ES-I3 (cell line): ENCODE data around the gene EBI3.
A peak's percentile ranks its signal among the peaks of the same experiment; 100 is the strongest.
"Not testable (repeated sequence)": the region's sequence is repeated elsewhere in the genome, so short reads cannot be mapped to it uniquely, and the experiment has no call there.

ENCODE experiments used
- H3K36me3 ChIP-seq: 2 replicates; pipeline ENCODE4 v1.6.1; 2013; ENCODE audit warnings: mild to moderate bottlenecking, low read length, control low read depth, moderate library complexity; ENCODE audit not compliant: insufficient read depth
- H3K4me1 ChIP-seq: 2 replicates; pipeline ENCODE4 v1.6.1; 2013; ENCODE audit warnings: mild to moderate bottlenecking, control low read depth, low read length; ENCODE audit not compliant: insufficient read depth
- H3K9ac ChIP-seq: 2 replicates; pipeline ENCODE4 v1.6.1; 2013; ENCODE audit warnings: low read depth, mild to moderate bottlenecking, low read length, moderate library complexity
- H3K9me3 ChIP-seq: 2 replicates; pipeline ENCODE4 v1.6.1; 2013; ENCODE audit warnings: mild to moderate bottlenecking, low read length, moderate library complexity; ENCODE audit not compliant: control insufficient read depth, insufficient read depth

Gene EBI3

DNA sequence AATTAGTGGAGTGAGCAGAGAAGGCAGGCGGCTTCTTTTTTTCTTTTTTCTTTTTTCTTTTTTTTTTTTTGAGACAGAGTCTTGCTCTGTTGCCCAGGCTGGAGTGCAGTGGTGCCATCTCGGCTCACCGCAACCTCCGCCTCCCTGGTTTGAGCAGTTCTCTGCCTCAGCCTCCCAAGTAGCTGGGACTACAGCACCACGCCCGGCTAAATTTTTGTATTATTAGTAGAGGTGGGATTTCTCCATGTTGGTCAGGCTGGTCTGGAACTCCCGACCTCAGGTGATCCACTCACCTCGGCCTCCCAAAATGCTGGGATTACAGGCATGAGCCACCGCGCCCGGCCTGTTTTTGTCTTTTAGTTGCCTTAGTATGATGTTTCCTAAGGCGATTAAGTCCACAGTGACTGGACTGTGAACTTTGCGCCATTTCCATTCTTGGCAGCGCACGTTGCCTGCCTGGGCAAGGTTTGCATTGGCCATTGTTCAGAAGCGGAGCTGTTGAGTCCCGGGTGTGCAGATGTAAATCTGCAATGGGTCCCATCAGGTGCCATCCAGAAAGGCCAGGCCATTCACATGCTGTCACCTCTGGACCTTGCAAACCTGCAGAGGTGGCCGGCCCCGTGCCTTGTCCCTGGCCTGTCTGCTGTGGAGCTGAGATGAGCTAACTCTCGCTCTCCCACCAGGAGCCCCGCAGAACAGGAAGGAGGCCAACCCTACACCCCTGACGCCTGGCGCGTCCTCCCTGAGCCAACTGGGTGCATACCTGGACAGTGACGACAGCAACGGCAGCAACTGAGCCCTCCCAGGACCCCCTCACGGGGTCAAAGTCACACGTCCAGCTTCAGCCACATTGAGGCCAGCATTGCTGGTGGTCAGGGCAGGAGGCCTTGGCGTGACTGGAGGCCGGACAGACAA is 38.8 kb downstream of the EBI3 start:
- no peaks in the 10 kb centered on the region for H3K4me1 ChIP-seq
- no peaks in the 10 kb centered on the region for H3K9me3 ChIP-seq
- H3K9ac ChIP-seq, result no peak overlapping the region
- H3K36me3 ChIP-seq, result no peaks in the 10 kb centered on the region

DNA sequence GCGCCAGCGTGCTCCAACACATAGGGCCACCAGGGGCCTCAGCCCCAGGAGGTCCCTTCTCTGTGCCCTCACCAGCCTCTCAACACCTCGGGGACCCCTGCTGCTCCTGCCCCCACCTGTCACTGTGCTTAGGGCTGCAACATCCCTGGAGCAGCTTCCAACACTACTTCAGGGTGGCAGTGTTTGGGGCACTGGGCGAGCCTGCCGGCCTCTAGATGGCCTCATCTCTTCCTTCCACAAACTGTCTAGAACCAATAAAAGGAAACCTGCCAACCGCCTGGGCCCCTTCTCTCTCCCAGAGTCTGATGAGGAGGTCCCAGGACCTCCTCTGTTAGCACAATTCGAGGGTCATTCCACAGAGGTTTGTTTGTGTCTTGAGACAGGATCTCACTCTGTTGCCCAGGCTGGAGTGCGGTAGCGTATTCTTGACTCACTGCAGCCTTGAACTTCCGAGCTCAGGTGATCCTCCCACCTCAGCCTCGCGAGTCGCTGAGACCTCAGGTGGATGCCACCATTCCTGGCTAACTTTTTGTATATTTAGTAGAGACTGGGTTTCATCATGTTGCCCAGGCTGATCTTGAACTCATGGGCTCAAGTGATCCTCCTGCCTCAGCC is 39.6 kb downstream of the EBI3 start:
- no peaks in the 10 kb centered on the region for H3K36me3 ChIP-seq
- H3K9me3 ChIP-seq, result no peaks in the 10 kb centered on the region
- H3K9ac ChIP-seq, result no peak overlapping the region
- H3K4me1 ChIP-seq, result no peaks in the 10 kb centered on the region

DNA sequence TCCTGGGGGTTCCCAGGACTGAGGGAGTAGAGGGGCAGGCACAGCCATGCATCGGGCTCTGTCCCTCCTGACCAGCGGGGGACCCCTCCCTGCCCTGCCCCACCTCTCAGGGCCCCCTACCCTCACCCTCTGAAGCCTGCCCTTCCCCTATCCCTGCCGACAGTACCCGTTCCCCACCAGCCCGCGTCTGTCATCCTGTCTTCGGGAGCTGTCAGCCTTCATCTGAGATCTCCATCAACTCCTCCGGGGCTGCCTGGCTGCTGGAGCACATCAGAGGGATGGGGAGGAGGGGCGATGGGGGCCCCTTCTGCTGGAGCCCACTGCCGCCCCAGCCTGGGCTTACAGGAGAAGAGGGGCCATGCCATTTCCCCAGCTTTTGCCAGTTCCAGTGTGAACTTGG is 43.6 kb downstream of the EBI3 start:
- Histone ChIP-seq H3K4me1 (no peaks in the 10 kb centered on the region), H3K9ac (no peak overlapping the region), H3K9me3 (no peaks in the 10 kb centered on the region), H3K36me3 (no peaks in the 10 kb centered on the region)

DNA sequence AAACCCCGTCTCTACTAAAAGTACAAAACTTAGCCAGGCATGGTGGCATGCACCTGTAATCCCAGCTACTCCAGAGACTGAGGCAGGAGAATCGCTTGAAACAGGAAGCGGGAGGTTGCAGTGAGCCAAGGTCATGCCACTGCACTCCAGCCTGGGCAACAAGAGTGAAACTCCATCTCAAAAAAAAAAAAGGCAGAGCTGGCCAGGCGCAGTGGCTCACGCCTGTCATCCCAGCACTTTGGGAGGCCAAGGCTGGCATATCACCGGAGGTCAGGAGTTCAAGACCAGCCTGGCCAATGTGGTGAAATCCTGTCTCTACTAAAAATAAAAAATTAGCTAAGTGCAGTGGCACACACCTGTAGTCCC is 45.0 kb downstream of the EBI3 start:
- H3K36me3 ChIP-seq, H3K4me1 ChIP-seq, H3K9ac ChIP-seq, H3K9me3 ChIP-seq: not testable (repeated sequence)

DNA sequence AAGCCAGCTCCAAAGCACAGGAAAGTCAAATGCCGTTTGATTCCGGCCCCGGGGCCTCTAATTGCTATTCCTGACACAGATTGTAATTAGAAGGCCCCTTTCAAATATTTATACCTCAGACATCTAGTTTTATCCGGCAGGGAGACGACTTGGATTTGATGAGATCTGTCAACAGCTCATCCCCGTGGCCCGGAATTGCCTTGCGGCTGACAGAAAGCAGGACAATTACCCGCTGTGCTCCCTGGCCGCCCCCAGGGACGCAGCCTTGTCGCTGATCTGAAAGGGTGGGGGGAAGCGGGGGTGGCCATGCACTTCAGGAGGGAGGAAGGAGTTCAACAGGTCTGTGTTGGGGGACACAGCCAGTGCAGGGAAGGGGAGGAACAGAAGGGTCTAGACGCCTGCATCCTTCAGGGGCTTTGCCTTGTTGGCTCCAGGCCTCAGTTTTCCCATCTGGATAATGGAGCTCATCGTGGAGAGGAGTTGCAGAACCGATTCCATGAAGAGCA is 47.9 kb downstream of the EBI3 start:
- H3K9me3 ChIP-seq, result no peaks in the 10 kb centered on the region
- H3K4me1 ChIP-seq, result no peaks in the 10 kb centered on the region
- H3K9ac ChIP-seq, result no peak overlapping the region

DNA sequence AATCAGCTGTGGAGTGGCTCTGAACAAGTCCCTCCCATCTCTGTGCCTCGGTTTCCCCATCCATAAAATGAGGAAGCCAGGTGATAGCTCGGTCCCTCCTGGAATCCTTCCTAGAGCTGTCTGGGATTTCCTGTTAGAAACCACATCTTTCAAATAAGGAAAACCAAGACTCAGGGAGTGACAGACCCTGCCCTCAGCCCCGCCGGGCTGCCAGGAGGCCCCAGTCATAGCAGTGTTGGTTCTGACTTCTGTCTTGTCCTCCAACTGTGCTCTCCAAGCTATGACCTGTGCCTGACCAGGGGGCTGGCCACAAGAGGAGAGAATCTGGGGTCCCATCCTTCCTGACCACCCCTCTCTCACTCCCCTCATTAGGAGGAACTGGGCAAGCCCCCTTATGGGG is 48.7 kb downstream of the EBI3 start:
- Histone ChIP-seq H3K9me3 (no peaks in the 10 kb centered on the region), H3K9ac (no peak overlapping the region; the same call in 1 of the 2 replicates), H3K36me3 (no peaks in the 10 kb centered on the region), H3K4me1 (no peaks in the 10 kb centered on the region)

More for the DNA sequence above, 47.9 kb downstream of the EBI3 start:
- H3K36me3 ChIP-seq, result no peaks in the 10 kb centered on the region

DNA sequence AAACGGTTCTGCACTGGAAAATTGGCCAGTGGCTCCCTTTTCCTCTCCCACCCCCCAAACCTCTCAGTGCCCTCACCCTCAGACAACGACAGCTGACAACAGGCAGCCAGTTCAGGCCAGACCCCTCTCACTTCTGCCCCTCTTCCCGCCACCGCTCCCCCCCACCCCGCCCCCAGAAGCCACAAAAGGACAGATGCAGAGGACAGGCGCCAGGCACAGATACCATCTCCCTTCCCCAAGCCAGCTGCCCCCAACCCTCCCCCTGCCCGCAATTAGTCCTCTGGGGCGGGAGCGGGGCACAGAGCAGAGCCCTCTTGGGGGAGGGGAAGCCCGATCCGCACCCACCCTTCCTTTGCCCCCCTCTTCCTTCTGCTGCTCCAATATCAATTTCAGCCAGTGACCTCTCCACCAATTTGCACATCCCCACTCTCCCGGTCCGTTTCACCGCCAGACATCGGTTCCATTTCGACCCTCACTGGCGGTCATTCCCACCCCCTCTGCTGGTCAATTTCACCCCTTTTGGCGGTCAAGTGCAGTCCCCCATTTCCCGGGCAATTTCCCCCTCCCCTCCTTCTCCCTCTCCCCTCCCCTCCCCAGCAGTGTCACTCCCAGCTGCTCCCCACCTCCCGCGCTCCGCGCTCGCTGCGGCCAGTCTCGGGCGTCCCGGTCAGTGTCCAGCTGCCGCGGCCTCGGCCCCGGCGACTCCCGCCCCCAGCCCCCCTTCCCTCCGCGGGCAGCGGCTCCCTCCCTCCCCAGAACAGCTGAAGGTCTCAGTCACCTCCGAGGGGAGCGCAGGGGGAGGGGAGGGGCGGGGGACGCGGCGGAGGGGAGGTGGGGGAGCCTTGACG is 49.3 kb downstream of the EBI3 start, which contains the start of gene SHD:
TSS of gene SHD (plus strand) at position 848 of the 848 bp plus-strand sequence. CDS start 798 bp downstream, outside the sequence.
- Histone ChIP-seq H3K4me1 (no peaks in the 10 kb centered on the region), H3K9ac (peak within 1 kb of the TSS; percentile 67), H3K36me3 (no peaks in the 10 kb centered on the region), H3K9me3 (no peaks in the 10 kb centered on the region)

DNA sequence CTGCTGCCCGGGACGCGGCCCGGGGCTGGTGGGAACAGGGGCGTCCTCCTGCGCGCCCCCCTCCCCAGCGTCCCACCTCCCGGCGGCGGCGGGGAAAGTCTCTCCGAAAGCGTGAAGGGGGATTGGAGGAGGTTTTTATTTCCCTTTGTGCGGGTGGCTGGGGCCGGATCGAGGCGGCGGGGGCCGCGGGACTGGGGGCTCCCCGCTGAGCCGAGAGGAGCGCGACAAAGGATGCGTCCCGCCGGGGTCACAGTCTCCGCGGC is 49.9 kb downstream of the EBI3 start:
- Histone ChIP-seq H3K36me3 (no peaks in the 10 kb centered on the region), H3K9me3 (no peaks in the 10 kb centered on the region), H3K9ac (peak overlapping the region; percentile 56), H3K4me1 (no peaks in the 10 kb centered on the region)

DNA sequence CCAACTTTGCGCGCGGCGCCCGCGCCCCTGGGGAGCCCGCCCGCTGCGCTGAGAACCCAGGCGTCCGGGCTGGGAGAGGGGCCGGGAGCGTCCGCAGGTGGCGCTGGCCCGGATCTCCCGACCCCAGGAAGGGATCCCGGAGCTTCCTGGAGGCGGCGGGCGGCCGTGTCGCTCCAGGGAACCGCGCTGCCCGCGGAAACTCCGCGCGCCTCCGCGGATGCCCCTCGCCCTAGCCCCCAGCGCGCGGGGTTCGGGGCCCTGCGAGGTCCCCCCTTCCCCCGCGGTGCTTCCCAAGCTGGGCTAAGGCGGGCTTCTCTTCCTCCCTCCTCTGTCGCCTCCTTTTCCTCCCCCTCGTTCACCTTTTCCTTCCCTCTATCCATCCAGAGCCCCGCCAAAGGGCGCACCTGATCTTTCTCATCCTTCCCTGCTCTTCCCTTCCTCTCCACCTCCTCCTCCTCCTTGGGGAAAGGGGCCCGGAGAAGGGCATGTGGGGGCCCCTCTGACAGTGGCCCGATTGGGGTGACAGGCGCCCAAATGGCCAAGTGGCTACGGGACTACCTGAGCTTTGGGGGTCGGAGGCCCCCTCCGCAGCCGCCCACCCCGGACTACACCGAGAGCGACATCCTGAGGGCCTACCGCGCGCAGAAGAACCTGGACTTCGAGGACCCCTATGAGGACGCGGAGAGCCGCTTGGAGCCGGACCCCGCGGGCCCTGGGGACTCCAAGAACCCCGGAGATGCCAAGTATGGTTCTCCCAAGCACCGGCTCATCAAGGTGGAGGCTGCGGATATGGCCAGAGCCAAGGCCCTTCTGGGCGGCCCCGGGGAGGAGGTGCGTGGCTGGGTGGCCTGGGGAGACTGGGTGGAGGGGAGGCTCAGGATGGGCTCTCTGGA is 50.5 kb downstream of the EBI3 start:
- peak overlapping the region; percentile 56 for H3K9ac ChIP-seq
- H3K36me3 ChIP-seq, result no peaks in the 10 kb centered on the region
- H3K4me1 ChIP-seq, result 0 out of 2 replicates have a peak, but pooled peaks cover under 1% of the 10 kb centered on the region
- no peaks in the 10 kb centered on the region for H3K9me3 ChIP-seq

DNA sequence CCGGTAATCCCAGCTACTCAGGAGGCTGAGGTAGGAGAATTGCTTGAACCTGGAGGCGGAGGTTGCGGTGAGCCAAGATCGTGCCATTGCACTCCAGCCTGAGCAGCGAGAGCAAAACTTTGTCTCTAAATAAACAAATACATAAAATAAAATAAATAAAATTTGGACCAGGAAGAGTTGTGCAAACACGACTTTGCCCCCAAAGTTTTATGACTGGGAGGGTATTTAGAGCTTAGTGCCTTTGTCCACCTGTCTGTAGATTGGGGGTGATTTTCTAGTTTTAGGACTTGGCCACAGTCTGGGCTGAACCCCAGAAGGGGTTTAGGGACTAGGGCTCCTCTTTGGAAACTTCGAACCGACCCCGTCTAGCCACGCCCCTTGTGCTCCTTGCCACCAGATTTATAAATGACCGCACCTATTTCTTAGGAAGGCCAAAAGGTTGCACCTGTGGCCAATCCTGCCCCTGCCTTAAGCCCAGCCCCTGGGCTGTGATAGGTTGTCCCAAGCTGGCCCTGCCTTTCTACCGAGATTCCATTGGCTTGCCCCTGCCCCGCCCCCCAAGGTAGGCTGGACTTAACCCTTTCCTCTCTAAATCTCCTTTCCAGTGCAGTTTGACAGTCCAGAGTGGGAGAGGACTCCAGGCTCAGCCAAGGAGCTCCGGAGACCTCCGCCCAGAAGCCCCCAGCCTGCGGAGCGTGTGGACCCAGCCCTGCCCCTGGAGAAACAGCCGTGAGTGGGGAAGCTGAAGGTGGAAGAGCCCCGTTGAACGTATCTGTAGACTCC is 55.0 kb downstream of the EBI3 start:
- peak overlapping the region; percentile 72 for H3K9ac ChIP-seq
- no peaks in the 10 kb centered on the region for H3K36me3 ChIP-seq
- no peaks in the 10 kb centered on the region for H3K9me3 ChIP-seq
- 0 out of 2 replicates have a peak, but pooled peaks cover 5% of the 10 kb centered on the region for H3K4me1 ChIP-seq

DNA sequence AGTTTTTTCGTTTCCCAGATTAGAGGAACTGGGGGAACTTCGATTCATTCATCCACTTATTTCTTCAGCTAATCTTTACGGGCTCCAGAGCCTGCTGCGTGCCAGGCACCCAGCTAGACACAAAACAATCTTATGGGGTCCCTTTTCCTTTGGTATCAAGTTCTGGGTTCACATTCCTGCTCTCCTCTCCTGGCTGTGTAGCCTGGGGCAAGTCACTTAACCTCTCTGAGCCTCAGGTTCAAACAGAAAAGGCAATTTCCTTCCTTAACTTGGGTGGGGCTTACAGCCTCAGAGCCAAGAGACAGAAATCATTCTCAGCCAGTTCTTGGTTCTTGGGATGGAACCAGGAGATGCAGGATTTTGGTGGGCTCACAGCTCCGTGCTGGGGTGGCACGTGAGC is 55.7 kb downstream of the EBI3 start:
- Histone ChIP-seq H3K9ac (peak overlapping the region; percentile 72; the same call in 1 of the 2 replicates), H3K36me3 (no peaks in the 10 kb centered on the region), H3K4me1 (0 out of 2 replicates have a peak, but pooled peaks cover 5% of the 10 kb centered on the region), H3K9me3 (no peaks in the 10 kb centered on the region)

DNA sequence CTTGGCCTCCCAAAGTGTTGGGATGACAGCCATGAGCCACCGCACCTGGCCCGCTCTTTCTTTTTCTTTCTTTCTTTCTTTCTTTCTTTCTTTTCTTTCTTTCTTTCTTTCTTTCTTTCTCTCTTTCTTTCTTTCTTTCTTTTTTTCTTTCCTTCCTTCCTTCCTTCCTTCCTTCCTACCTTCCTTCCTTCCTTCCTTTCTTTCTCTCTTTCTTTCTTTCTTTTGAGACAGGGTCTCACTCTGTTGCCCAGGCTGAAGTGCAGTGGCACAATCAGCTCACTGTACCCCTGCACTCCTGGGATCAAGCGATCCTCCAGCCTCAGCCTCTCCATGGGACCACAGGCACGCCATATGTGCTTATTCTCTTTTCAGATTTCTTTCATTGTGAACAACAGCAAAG is 56.8 kb downstream of the EBI3 start:
- H3K36me3 ChIP-seq, H3K9me3 ChIP-seq, H3K4me1 ChIP-seq, H3K9ac ChIP-seq: not testable (repeated sequence)
